ENCODE measurements around the gene S1PR5. TPM values are rescaled to one million over a fixed set of nuclear protein-coding genes. Genes with fewer than 3 reads are reported as not detected.

Gene S1PR5
- polyA plus RNA-seq, 3 donors = 0.18 to 0.46 TPM; not detected in 1

- Histone ChIP-seq H3K4me2 (replicated peaks; ENCODE audit: extremely low read depth, low read length, poor library complexity, severe bottlenecking) (no peak overlapping the region), H2AFZ (ENCODE audit: insufficient read depth, low read depth, low read length, poor library complexity, severe bottlenecking) (no peak overlapping the region), H4K20me1 (ENCODE audit: insufficient read depth, low read length) (peaks cover 31% of the 10 kb centered on the region), H3K4me3 (replicated peaks in 1 of 3; ENCODE audit: low read depth in 2 of 3, low read length in 3 of 3) (no peak overlapping the region), H3K79me2 (ENCODE audit: insufficient read depth, low read length) (peaks cover 78% of the 10 kb centered on the region), H3K4me1 (ENCODE audit: control insufficient read depth in 1 of 2, insufficient read depth in 2 of 2, low read length in 2 of 2) (peaks cover 12 to 28% of the 10 kb centered on the region in 2 donors), H3K36me3 (replicated peaks in 1 of 2; ENCODE audit: control insufficient read depth in 1 of 2, insufficient read depth in 2 of 2, low read length in 2 of 2) (peaks cover 36 to 51% of the 10 kb centered on the region in 2 donors), H3K9me3 (replicated peaks in 1 of 2; ENCODE audit: control insufficient read depth in 1 of 2, insufficient read depth in 1 of 2, low read length in 2 of 2) (no peaks in the 10 kb centered on the region), H3K27me3 (ENCODE audit: control insufficient read depth in 2 of 2, insufficient read depth in 2 of 2, low read length in 2 of 2) (no peaks in the 10 kb centered on the region), H3K9ac (ENCODE audit: insufficient read depth, low read length, poor library complexity, severe bottlenecking) (no peak overlapping the region), H3K27ac (ENCODE audit: low read depth in 1 of 2, low read length in 2 of 2) (no peak overlapping the region)
- Mint-ChIP-seq H3K4me1 (peaks cover 26% of the 10 kb centered on the region), H3K27me3 (ENCODE audit: low read depth in 3 of 3) (peaks cover 0 to 4% (median 2%) of the 10 kb centered on the region in 3 donors), H3K9me3 (no peaks in the 10 kb centered on the region), H3K27ac (peak overlapping the region in 5 of 7 donors; percentile 9 to 57 (median 30)), H3K36me3 (peaks cover 28 to 47% of the 10 kb centered on the region in 2 donors), H3K4me3 (no peak overlapping the region)
- no peak for DNase-seq
- 100% methylated on average over 2 of the region's 2 CpGs for WGBS (ENCODE audit: insufficient coverage)
- TF ChIP-seq, protein P1, sequence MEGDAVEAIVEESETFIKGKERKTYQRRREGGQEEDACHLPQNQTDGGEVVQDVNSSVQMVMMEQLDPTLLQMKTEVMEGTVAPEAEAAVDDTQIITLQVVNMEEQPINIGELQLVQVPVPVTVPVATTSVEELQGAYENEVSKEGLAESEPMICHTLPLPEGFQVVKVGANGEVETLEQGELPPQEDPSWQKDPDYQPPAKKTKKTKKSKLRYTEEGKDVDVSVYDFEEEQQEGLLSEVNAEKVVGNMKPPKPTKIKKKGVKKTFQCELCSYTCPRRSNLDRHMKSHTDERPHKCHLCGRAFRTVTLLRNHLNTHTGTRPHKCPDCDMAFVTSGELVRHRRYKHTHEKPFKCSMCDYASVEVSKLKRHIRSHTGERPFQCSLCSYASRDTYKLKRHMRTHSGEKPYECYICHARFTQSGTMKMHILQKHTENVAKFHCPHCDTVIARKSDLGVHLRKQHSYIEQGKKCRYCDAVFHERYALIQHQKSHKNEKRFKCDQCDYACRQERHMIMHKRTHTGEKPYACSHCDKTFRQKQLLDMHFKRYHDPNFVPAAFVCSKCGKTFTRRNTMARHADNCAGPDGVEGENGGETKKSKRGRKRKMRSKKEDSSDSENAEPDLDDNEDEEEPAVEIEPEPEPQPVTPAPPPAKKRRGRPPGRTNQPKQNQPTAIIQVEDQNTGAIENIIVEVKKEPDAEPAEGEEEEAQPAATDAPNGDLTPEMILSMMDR (IDR thresholded peaks at IDR 0.05) = no peak
- intact Hi-C loops (cut with micrococcal nuclease) = loop anchor here (5.0 to 10.0 kb wide), 3 partner anchors 195 to 565 kb away; partner anchors contain the start of gene OLFM2 (in 1 of the 2)
Measured at GRCh38 chr19:10500247-10500592, 17.0 kb downstream of the S1PR5 start.

GRCh38 chr19:10499550-10500246, 17.5 kb downstream of the S1PR5 start:
- H3K4me3 ChIP-seq (replicated peaks in 1 of 3; ENCODE audit: low read depth in 2 of 3, low read length in 3 of 3) = no peak overlapping the region
- Mint-ChIP-seq H3K36me3 (peaks cover 33 to 52% of the 10 kb centered on the region in 2 donors), H3K9me3 (no peaks in the 10 kb centered on the region), H3K27me3 (ENCODE audit: low read depth in 3 of 3) (peaks cover 0 to 4% (median 2%) of the 10 kb centered on the region in 3 donors), H3K4me1 (peaks cover 26% of the 10 kb centered on the region), H3K27ac (peak overlapping the region in 2 of 7 donors; percentile 43 to 58), H3K4me3 (no peak overlapping the region)
- no peak overlapping the region for H3K9ac ChIP-seq (ENCODE audit: insufficient read depth, low read length, poor library complexity, severe bottlenecking)
- TF ChIP-seq, protein P1 (IDR thresholded peaks at IDR 0.05) = no peak
- peaks cover 12 to 28% of the 10 kb centered on the region in 2 donors for H3K4me1 ChIP-seq (ENCODE audit: control insufficient read depth in 1 of 2, insufficient read depth in 2 of 2, low read length in 2 of 2)
- H3K4me2 ChIP-seq (replicated peaks; ENCODE audit: extremely low read depth, low read length, poor library complexity, severe bottlenecking) = no peak overlapping the region
- peak overlapping the region in 1 of 2 donors; percentile 26 for H3K27ac ChIP-seq (ENCODE audit: low read depth in 1 of 2, low read length in 2 of 2)
- H3K9me3 ChIP-seq (replicated peaks in 1 of 2; ENCODE audit: control insufficient read depth in 1 of 2, insufficient read depth in 1 of 2, low read length in 2 of 2) = no peaks in the 10 kb centered on the region
- 96% methylated on average over 23 of the region's 24 CpGs for WGBS (ENCODE audit: insufficient coverage)
- DNase-seq = no peak
- intact Hi-C loops (cut with micrococcal nuclease) = loop anchor here (5.0 to 10.0 kb wide), 3 partner anchors 195 to 565 kb away; partner anchors contain the start of gene OLFM2 (in 1 of the 2)
- H3K79me2 ChIP-seq (ENCODE audit: insufficient read depth, low read length) = peaks cover 83% of the 10 kb centered on the region
- H3K36me3 ChIP-seq (replicated peaks in 1 of 2; ENCODE audit: control insufficient read depth in 1 of 2, insufficient read depth in 2 of 2, low read length in 2 of 2) = peaks cover 40 to 56% of the 10 kb centered on the region in 2 donors
- peaks cover 31% of the 10 kb centered on the region for H4K20me1 ChIP-seq (ENCODE audit: insufficient read depth, low read length)
- no peak overlapping the region for H2AFZ ChIP-seq (ENCODE audit: insufficient read depth, low read depth, low read length, poor library complexity, severe bottlenecking)
- H3K27me3 ChIP-seq (ENCODE audit: control insufficient read depth in 2 of 2, insufficient read depth in 2 of 2, low read length in 2 of 2) = no peaks in the 10 kb centered on the region

Data from CD14-positive monocyte (primary cell).